Measurements from ENCODE around the gene DYNLL1. TPM values are rescaled to one million over a fixed set of nuclear protein-coding genes. Genes with fewer than 3 reads are reported as not detected.

DYNLL1 gene
- total and polyA plus RNA-seq, 2 experiments from 2014 or later, result 340 to 782 TPM

DNA sequence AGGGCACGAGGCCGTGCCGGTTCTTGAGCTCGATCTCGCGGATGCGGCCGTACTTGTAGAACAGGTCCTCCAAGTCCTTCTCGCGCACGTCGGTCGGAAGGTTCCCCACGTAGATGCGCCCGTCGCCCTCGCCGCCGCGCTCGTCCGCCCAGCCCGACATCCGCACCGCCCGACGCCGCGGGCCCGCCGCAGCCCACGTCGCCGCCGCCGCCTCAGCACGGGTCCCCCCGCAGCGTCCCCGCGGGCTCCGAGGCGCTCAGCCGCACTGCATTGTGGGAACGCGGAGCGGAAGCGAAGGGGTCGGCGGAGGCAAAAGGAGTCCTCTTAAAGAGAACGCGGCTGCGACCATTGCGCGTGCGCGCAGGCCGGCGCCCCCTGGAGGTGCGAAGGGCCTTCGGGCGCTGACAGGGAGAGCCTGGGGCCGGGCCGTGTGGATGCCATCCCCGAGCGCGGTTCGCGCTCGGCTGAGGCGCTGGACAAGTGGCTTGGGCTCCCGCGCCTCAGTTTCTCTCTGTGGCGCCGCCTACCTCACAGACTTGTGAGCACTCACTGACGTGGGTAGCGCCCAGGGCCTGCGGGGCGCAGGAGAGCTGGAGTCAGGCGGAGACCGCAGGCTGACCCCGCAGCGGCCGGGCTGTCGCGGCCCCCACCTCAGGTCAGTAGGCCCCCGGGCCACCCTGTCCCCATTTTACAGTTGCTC is 26.3 kb upstream of the DYNLL1 start, which contains the start of gene SRSF9:
SRSF9 (minus strand) TSS at position 299 of the 700 bp plus-strand sequence; CDS start at position 160, 139 bp downstream.
- peak; percentile 98 for DNase-seq
- Histone ChIP-seq H3K9me2 (ENCODE audit: insufficient read depth) (no peaks in the 10 kb centered on the region), H3K27ac (peak within 1 kb of the TSS; percentile 79), H3K27me3 (replicated peaks; ENCODE audit: insufficient read depth) (no peaks in the 10 kb centered on the region), H3K4me1 (ENCODE audit: insufficient read depth) (peaks cover 40% of the 10 kb centered on the region), H3K9ac (peak within 1 kb of the TSS; percentile 89), H3K79me2 (ENCODE audit: insufficient read depth) (peaks cover 91% of the 10 kb centered on the region), H3K4me2 (ENCODE audit: unreplicated experiment) (peak within 1 kb of the TSS; percentile 94), H3K36me3 (ENCODE audit: low read depth) (peaks cover 19% of the 10 kb centered on the region), H2AFZ (peak within 1 kb of the TSS; percentile 97), H3K9me3 (ENCODE audit: low read depth) (no peaks in the 10 kb centered on the region), H4K20me1 (ENCODE audit: insufficient read depth) (peaks cover 6% of the 10 kb centered on the region; the same call in 1 of the 2 replicates), H3K4me3 (peak within 1 kb of the TSS; percentile 92), H3F3A (ENCODE audit: insufficient read depth) (peaks cover 51% of the 10 kb centered on the region)
- no peak for TF ChIP-seq EZH2phosphoT487 (IDR thresholded peaks at IDR 0.05; ENCODE audit: insufficient read depth, low read depth)
- TF ChIP-seq EZH2 (IDR thresholded peaks at IDR 0.05; ENCODE audit: insufficient read depth, poor library complexity, severe bottlenecking), result no peak
- 1 to 2% methylated on average over 66 to 84 of the region's 88 CpGs for WGBS, 2 experiments (ENCODE audit: low coverage in 1 of 2, low lambda C conversion rate in 2 of 2, missing lambda C conversion rate in 2 of 2)
- in situ Hi-C loops (cut with MboI), result no loop called here

GRCh38 chr12:120470150-120470784 is 25.6 kb upstream of the DYNLL1 start:
- Histone ChIP-seq H3K27ac (peak overlapping the region; percentile 57), H3K4me3 (peak overlapping the region; percentile 92), H3K36me3 (ENCODE audit: low read depth) (peaks cover 12% of the 10 kb centered on the region), H3K79me2 (ENCODE audit: insufficient read depth) (peaks cover 88% of the 10 kb centered on the region), H2AFZ (peak overlapping the region; percentile 97), H3K9ac (peak overlapping the region; percentile 89), H3K4me2 (ENCODE audit: unreplicated experiment) (peak overlapping the region; percentile 94), H3F3A (ENCODE audit: insufficient read depth) (peaks cover 51% of the 10 kb centered on the region), H3K27me3 (replicated peaks; ENCODE audit: insufficient read depth) (no peaks in the 10 kb centered on the region), H3K9me3 (ENCODE audit: low read depth) (no peaks in the 10 kb centered on the region), H3K9me2 (ENCODE audit: insufficient read depth) (no peaks in the 10 kb centered on the region), H3K4me1 (ENCODE audit: insufficient read depth) (peaks cover 47% of the 10 kb centered on the region), H4K20me1 (ENCODE audit: insufficient read depth) (peaks cover 6% of the 10 kb centered on the region; the same call in 1 of the 2 replicates)
- in situ Hi-C loops (cut with MboI), result no loop called here
- peak; percentile 56 for DNase-seq
- 52 to 54% methylated on average over 25 to 26 of the region's 26 CpGs for WGBS, 2 experiments (ENCODE audit: low coverage in 1 of 2, low lambda C conversion rate in 2 of 2, missing lambda C conversion rate in 2 of 2)
- no peak for TF ChIP-seq EZH2phosphoT487 (IDR thresholded peaks at IDR 0.05; ENCODE audit: insufficient read depth, low read depth)
- no peak for TF ChIP-seq EZH2 (IDR thresholded peaks at IDR 0.05; ENCODE audit: insufficient read depth, poor library complexity, severe bottlenecking)

DNA sequence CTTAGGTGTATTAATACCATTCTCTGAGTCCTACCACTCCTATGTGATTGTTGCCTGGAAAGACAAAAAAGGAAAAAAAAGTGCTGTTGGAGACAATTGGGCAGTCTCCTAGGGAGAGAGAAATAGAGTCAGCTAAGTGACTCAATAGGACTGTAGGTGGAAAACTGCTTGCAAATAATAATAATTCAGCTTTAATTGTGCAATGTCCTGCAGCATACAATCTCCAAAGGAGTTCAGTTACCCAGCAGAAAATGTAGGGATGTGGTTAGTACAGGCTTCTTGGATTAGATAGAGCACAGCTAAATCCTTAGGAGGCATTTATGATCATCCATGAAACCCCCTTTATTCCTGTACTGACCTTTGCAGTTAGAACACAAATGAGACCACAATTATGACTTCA is 23.4 kb upstream of the DYNLL1 start:
- no peaks in the 10 kb centered on the region for H3K9me3 ChIP-seq (ENCODE audit: low read depth)
- H3K4me3 ChIP-seq, result no peak overlapping the region
- TF ChIP-seq EZH2 (IDR thresholded peaks at IDR 0.05; ENCODE audit: insufficient read depth, poor library complexity, severe bottlenecking), result no peak
- TF ChIP-seq EZH2phosphoT487 (IDR thresholded peaks at IDR 0.05; ENCODE audit: insufficient read depth, low read depth), result no peak
- DNase-seq, result peak; percentile 64
- H3K36me3 ChIP-seq (ENCODE audit: low read depth), result no peaks in the 10 kb centered on the region
- peaks cover 37% of the 10 kb centered on the region for H3K4me1 ChIP-seq (ENCODE audit: insufficient read depth)
- no peaks in the 10 kb centered on the region for H3K27me3 ChIP-seq (replicated peaks; ENCODE audit: insufficient read depth)
- no peak overlapping the region for H3K9ac ChIP-seq
- in situ Hi-C loops (cut with MboI), result no loop called here
- peak overlapping the region; percentile 20 for H3K4me2 ChIP-seq (ENCODE audit: unreplicated experiment)
- H3K79me2 ChIP-seq (ENCODE audit: insufficient read depth), result peaks cover 86% of the 10 kb centered on the region
- H2AFZ ChIP-seq, result no peak overlapping the region
- H3F3A ChIP-seq (ENCODE audit: insufficient read depth), result peaks cover 43% of the 10 kb centered on the region
- H3K27ac ChIP-seq, result peak overlapping the region; percentile 23; the same call in 1 of the 2 replicates
- H3K9me2 ChIP-seq (ENCODE audit: insufficient read depth), result no peaks in the 10 kb centered on the region
- no peaks in the 10 kb centered on the region for H4K20me1 ChIP-seq (ENCODE audit: insufficient read depth)

GRCh38 chr12:120473807-120474615 is 21.9 kb upstream of the DYNLL1 start:
- Histone ChIP-seq H3K4me3 (peak overlapping the region; percentile 32), H3K9me2 (ENCODE audit: insufficient read depth) (no peaks in the 10 kb centered on the region), H3F3A (ENCODE audit: insufficient read depth) (peaks cover 33% of the 10 kb centered on the region), H3K4me1 (ENCODE audit: insufficient read depth) (peaks cover 37% of the 10 kb centered on the region), H3K36me3 (ENCODE audit: low read depth) (no peaks in the 10 kb centered on the region), H3K27ac (peak overlapping the region; percentile 47), H3K4me2 (ENCODE audit: unreplicated experiment) (peak overlapping the region; percentile 72), H3K27me3 (replicated peaks; ENCODE audit: insufficient read depth) (no peaks in the 10 kb centered on the region), H4K20me1 (ENCODE audit: insufficient read depth) (no peaks in the 10 kb centered on the region), H3K9ac (0 out of 2 replicates have a peak overlapping the region, but pooled peaks have one; percentile 18), H3K79me2 (ENCODE audit: insufficient read depth) (peaks cover 71% of the 10 kb centered on the region), H3K9me3 (ENCODE audit: low read depth) (no peaks in the 10 kb centered on the region), H2AFZ (no peak overlapping the region)
- DNase-seq, result peak; percentile 13
- TF ChIP-seq EZH2 (IDR thresholded peaks at IDR 0.05; ENCODE audit: insufficient read depth, poor library complexity, severe bottlenecking), result no peak
- TF ChIP-seq EZH2phosphoT487 (IDR thresholded peaks at IDR 0.05; ENCODE audit: insufficient read depth, low read depth), result no peak
- in situ Hi-C loops (cut with MboI), result no loop called here
- WGBS, 2 experiments (ENCODE audit: low coverage in 1 of 2, low lambda C conversion rate in 2 of 2, missing lambda C conversion rate in 2 of 2), result 31 to 36% methylated on average over 6 of the region's 6 CpGs

Data from GM23248 (cell line).